ENCODE measurements around the gene SYT9.

The SYT9 gene

DNA sequence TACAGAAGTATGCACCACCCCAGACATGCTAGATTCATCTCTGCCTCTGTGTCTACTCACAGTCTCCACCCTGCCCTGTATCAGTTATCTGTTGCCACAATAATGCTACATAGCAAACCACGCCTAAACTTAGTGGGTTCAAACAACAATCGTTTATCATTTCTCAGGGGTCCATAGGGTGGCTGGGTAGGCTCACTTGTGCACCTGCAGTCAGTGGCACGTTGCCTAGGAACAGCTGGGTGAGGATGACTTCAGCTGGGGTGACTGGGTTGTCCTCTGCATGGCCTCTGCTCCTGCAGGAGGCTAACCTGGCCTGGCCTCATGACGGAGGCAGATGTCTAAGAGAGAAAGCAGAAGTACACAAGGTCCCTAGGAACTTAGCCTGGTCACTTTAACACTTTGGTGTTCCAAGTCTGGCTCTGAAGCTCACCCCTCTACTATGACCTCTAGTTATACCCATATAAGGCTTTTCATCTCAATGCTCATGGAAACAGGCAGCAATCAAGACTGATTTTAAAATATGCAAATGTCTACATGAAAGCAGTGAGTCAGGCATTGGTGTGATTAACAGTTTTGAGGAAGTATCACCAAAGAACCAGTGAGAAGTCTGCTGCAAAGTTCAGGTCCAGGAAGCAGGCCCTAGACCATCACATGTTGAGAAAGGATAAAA, 244.3 kb downstream of the SYT9 start:
- no peak for TF ChIP-seq ZBTB8A (tag by site-specific recombination; IDR thresholded peaks at IDR 0.05)
- TF ChIP-seq ZNF837 (tag by site-specific recombination; IDR thresholded peaks at IDR 0.05), result no peak
- TF ChIP-seq ZNF600 (tag by site-specific recombination; IDR thresholded peaks at IDR 0.05), result no peak
- TF ChIP-seq, protein P1, sequence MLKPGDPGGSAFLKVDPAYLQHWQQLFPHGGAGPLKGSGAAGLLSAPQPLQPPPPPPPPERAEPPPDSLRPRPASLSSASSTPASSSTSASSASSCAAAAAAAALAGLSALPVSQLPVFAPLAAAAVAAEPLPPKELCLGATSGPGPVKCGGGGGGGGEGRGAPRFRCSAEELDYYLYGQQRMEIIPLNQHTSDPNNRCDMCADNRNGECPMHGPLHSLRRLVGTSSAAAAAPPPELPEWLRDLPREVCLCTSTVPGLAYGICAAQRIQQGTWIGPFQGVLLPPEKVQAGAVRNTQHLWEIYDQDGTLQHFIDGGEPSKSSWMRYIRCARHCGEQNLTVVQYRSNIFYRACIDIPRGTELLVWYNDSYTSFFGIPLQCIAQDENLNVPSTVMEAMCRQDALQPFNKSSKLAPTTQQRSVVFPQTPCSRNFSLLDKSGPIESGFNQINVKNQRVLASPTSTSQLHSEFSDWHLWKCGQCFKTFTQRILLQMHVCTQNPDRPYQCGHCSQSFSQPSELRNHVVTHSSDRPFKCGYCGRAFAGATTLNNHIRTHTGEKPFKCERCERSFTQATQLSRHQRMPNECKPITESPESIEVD (tag by site-specific recombination; IDR thresholded peaks at IDR 0.05), result no peak
- POLR2A ChIA-PET, result no interaction called here
- no peaks in the 10 kb centered on the region for H3K36me3 ChIP-seq (ENCODE audit: control insufficient read depth in 2 of 2, insufficient read depth in 1 of 2, low read length in 2 of 2)
- no peak overlapping the region for H3K4me3 ChIP-seq (ENCODE audit: low read depth, low read length)
- H3K9me3 ChIP-seq (ENCODE audit: control insufficient read depth, insufficient read depth, low read depth, low read length), result no peaks in the 10 kb centered on the region
- CTCF ChIA-PET, result no interaction called here
- H3K4me1 ChIP-seq (ENCODE audit: control insufficient read depth, insufficient read depth, low read length), result no peaks in the 10 kb centered on the region
- H3K27ac ChIP-seq (ENCODE audit: extremely low read depth, low read depth, low read length), result no peak overlapping the region

DNA sequence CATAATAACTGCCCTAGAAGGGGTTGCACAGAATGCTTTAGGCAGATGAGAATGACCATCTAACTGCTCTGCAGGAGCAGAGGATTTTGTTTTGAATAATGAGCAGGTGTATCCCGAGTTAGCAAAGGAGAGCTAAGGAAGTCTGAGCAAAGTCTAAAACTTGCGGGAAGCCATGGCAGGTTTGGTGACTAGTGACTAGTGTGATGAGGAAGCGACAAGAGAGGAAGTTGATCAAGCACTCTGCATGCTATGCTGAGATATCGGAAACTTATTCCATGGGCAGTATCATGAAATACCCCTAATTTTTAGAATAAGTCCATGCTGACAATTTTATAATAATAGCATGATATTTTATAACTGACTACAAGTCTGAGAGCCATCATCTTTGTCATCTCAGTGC, 246.5 kb downstream of the SYT9 start:
- H3K27ac ChIP-seq (ENCODE audit: extremely low read depth, low read depth, low read length), result no peak overlapping the region
- no peak for TF ChIP-seq CTCF (tag by site-specific recombination; IDR thresholded peaks at IDR 0.05)
- no peak for TF ChIP-seq ZNF658 (tag by site-specific recombination; IDR thresholded peaks at IDR 0.05)
- TF ChIP-seq ZNF548 (tag by site-specific recombination; IDR thresholded peaks at IDR 0.05), result no peak
- TF ChIP-seq KLF17 (tag by site-specific recombination; IDR thresholded peaks at IDR 0.05), result no peak
- TF ChIP-seq ZSCAN5A (tag by site-specific recombination; IDR thresholded peaks at IDR 0.05), result no peak
- no peak for TF ChIP-seq ZNF585B (tag by site-specific recombination; IDR thresholded peaks at IDR 0.05)
- no peak for TF ChIP-seq ZNF473 (tag by site-specific recombination; IDR thresholded peaks at IDR 0.05)
- TF ChIP-seq ZNF416 (tag by site-specific recombination; IDR thresholded peaks at IDR 0.05), result no peak
- TF ChIP-seq ZNF404 (tag by site-specific recombination; IDR thresholded peaks at IDR 0.05), result no peak
- TF ChIP-seq ZNF26 (tag by site-specific recombination; IDR thresholded peaks at IDR 0.05), result no peak
- no peak for TF ChIP-seq GLI4 (tag by site-specific recombination; IDR thresholded peaks at IDR 0.05)
- no peak for TF ChIP-seq SCRT2 (tag by site-specific recombination; IDR thresholded peaks at IDR 0.05)
- no peak for TF ChIP-seq ZNF302 (tag by site-specific recombination; IDR thresholded peaks at IDR 0.05; ENCODE audit: low read depth)
- TF ChIP-seq GLIS1 (tag by site-specific recombination; IDR thresholded peaks at IDR 0.05), result no peak
- TF ChIP-seq TRIM28 (IDR thresholded peaks at IDR 0.05; ENCODE audit: borderline replicate concordance, low read length), result no peak
- TF ChIP-seq ZNF394 (tag by site-specific recombination; IDR thresholded peaks at IDR 0.05; ENCODE audit: borderline replicate concordance), result no peak
- TF ChIP-seq BCL11A (tag by site-specific recombination; IDR thresholded peaks at IDR 0.05; ENCODE audit: low read depth), result no peak
- no peak for TF ChIP-seq GLIS2 (tag by site-specific recombination; IDR thresholded peaks at IDR 0.05)
- no peak for TF ChIP-seq ZNF16 (tag by site-specific recombination; IDR thresholded peaks at IDR 0.05; ENCODE audit: low read depth)
- no peak for TF ChIP-seq ZEB2 (tag by site-specific recombination; IDR thresholded peaks at IDR 0.05)
- POLR2A ChIA-PET, result no interaction called here

More for the DNA sequence above, 246.5 kb downstream of the SYT9 start:
- no peaks in the 10 kb centered on the region for H3K9me3 ChIP-seq (ENCODE audit: control insufficient read depth, insufficient read depth, low read depth, low read length)
- CTCF ChIA-PET, result no interaction called here
- H3K4me1 ChIP-seq (ENCODE audit: control insufficient read depth, insufficient read depth, low read length), result no peaks in the 10 kb centered on the region
- no peak overlapping the region for H3K4me3 ChIP-seq (ENCODE audit: low read depth, low read length)
- H3K36me3 ChIP-seq (ENCODE audit: control insufficient read depth in 2 of 2, insufficient read depth in 1 of 2, low read length in 2 of 2), result no peaks in the 10 kb centered on the region
